ENCODE measurements around the gene VTI1B. TPM values are rescaled to one million over a fixed set of nuclear protein-coding genes. Genes with fewer than 3 reads are reported as not detected.
"Not testable (repeated sequence)": the region's sequence is repeated elsewhere in the genome, so short reads cannot be mapped to it uniquely, and the experiment has no call there.

Gene VTI1B
- total and polyA plus RNA-seq, 4 donors: 43.9 to 105 (median 67.5) TPM

GRCh38 chr14:67630938-67631337 lies 43.5 kb downstream of the VTI1B start:
- ATAC-seq (ENCODE audit: insufficient read depth, low FRiP score) (no peak), DNase-seq (no peak)
- no peaks in the 10 kb centered on the region for H3K9me3 ChIP-seq (ENCODE audit: control insufficient read depth in 4 of 4, insufficient read depth in 3 of 4, low read length in 3 of 4)
- no peak for TF ChIP-seq CTCF (IDR thresholded peaks at IDR 0.05; ENCODE audit: control extremely low read depth, extremely low read depth)
- H3K4me3 ChIP-seq: no peak overlapping the region
- WGBS, 2 donors: 74 to 75% methylated on average over 5 of the region's 5 CpGs
- peaks cover 0 to 2% (median 0%) of the 10 kb centered on the region in 5 donors for H3K4me1 ChIP-seq (ENCODE audit: control insufficient read depth in 5 of 5, insufficient read depth in 5 of 5, low read length in 5 of 5)
- H3K9ac ChIP-seq (ENCODE audit: insufficient read depth in 1 of 2, low read length in 2 of 2): no peak overlapping the region
- H3K27ac ChIP-seq (ENCODE audit: low read depth in 1 of 2, low read length in 1 of 2): no peak overlapping the region
- H3K27me3 ChIP-seq (ENCODE audit: control insufficient read depth in 3 of 3, insufficient read depth in 3 of 3, low read length in 2 of 3): no peaks in the 10 kb centered on the region
- H3K36me3 ChIP-seq (ENCODE audit: control insufficient read depth in 4 of 4, insufficient read depth in 4 of 4, low read length in 4 of 4): no peaks in the 10 kb centered on the region

- Histone ChIP-seq H3K4me3 (no peak overlapping the region), H3K36me3 (ENCODE audit: control insufficient read depth in 4 of 4, insufficient read depth in 4 of 4, low read length in 4 of 4) (no peaks in the 10 kb centered on the region), H3K27ac (ENCODE audit: low read depth in 1 of 2, low read length in 1 of 2) (no peak overlapping the region), H3K27me3 (ENCODE audit: control insufficient read depth in 3 of 3, insufficient read depth in 3 of 3, low read length in 2 of 3) (no peaks in the 10 kb centered on the region), H3K9ac (ENCODE audit: insufficient read depth in 1 of 2, low read length in 2 of 2) (no peak overlapping the region), H3K9me3 (ENCODE audit: control insufficient read depth in 4 of 4, insufficient read depth in 3 of 4, low read length in 3 of 4) (no peaks in the 10 kb centered on the region), H3K4me1 (ENCODE audit: control insufficient read depth in 5 of 5, insufficient read depth in 5 of 5, low read length in 5 of 5) (peaks cover 0 to 2% (median 0%) of the 10 kb centered on the region in 5 donors)
- DNase-seq (no peak), ATAC-seq (ENCODE audit: insufficient read depth, low FRiP score) (no peak)
- 88 to 93% methylated on average over 4 of the region's 4 CpGs for WGBS, 2 donors
- no peak for TF ChIP-seq CTCF (IDR thresholded peaks at IDR 0.05; ENCODE audit: control extremely low read depth, extremely low read depth)
Measured at GRCh38 chr14:67630186-67630585, 44.2 kb downstream of the VTI1B start.

GRCh38 chr14:67627519-67627918 lies 46.9 kb downstream of the VTI1B start:
- TF ChIP-seq CTCF (IDR thresholded peaks at IDR 0.05; ENCODE audit: control extremely low read depth, extremely low read depth): no peak
- no peaks in the 10 kb centered on the region for H3K9me3 ChIP-seq (ENCODE audit: control insufficient read depth in 4 of 4, insufficient read depth in 3 of 4, low read length in 3 of 4)
- H3K4me1 ChIP-seq (ENCODE audit: control insufficient read depth in 5 of 5, insufficient read depth in 5 of 5, low read length in 5 of 5): peaks cover 0 to 2% (median 0%) of the 10 kb centered on the region in 5 donors
- DNase-seq: no peak
- no peak overlapping the region for H3K27ac ChIP-seq (ENCODE audit: low read depth in 1 of 2, low read length in 1 of 2)
- no peaks in the 10 kb centered on the region for H3K27me3 ChIP-seq (ENCODE audit: control insufficient read depth in 3 of 3, insufficient read depth in 3 of 3, low read length in 2 of 3)
- H3K4me3 ChIP-seq: no peak overlapping the region
- no peaks in the 10 kb centered on the region for H3K36me3 ChIP-seq (ENCODE audit: control insufficient read depth in 4 of 4, insufficient read depth in 4 of 4, low read length in 4 of 4)
- H3K9ac ChIP-seq (ENCODE audit: insufficient read depth in 1 of 2, low read length in 2 of 2): no peak overlapping the region
- no peak for ATAC-seq (ENCODE audit: insufficient read depth, low FRiP score)

- 76 to 94% methylated on average over 1 of the region's 1 CpG for WGBS, 2 donors
- DNase-seq; H3K27me3 ChIP-seq (ENCODE audit: control insufficient read depth in 3 of 3, insufficient read depth in 3 of 3, low read length in 2 of 3); ATAC-seq (ENCODE audit: insufficient read depth, low FRiP score); H3K9ac ChIP-seq (ENCODE audit: insufficient read depth in 1 of 2, low read length in 2 of 2); H3K4me1 ChIP-seq (ENCODE audit: control insufficient read depth in 5 of 5, insufficient read depth in 5 of 5, low read length in 5 of 5); H3K36me3 ChIP-seq (ENCODE audit: control insufficient read depth in 4 of 4, insufficient read depth in 4 of 4, low read length in 4 of 4); H3K27ac ChIP-seq (ENCODE audit: low read depth in 1 of 2, low read length in 1 of 2); H3K9me3 ChIP-seq (ENCODE audit: control insufficient read depth in 4 of 4, insufficient read depth in 3 of 4, low read length in 3 of 4); H3K4me3 ChIP-seq: not testable (repeated sequence)
Measured at GRCh38 chr14:67626131-67626530, 48.3 kb downstream of the VTI1B start.
